ENCODE measurements around the gene PRLH.

- TF ChIP-seq CTCF (conservative IDR thresholded peaks at IDR 0.05; ENCODE audit: low read depth, low read length) (no peak), EZH2 (IDR thresholded peaks at IDR 0.05; ENCODE audit: borderline replicate concordance, low read depth, low read length, poor library complexity, severe bottlenecking) (no peak)
Measured at GRCh38 chr2:237603718-237604362, 37.5 kb downstream of the PRLH start.
